Measurements from ENCODE around the gene B4GALT1. TPM values are rescaled to one million over a fixed set of nuclear protein-coding genes. Genes with fewer than 3 reads are reported as not detected.

The B4GALT1 gene
- total RNA-seq, 1 experiment from 2014 or later, result 121 TPM

DNA sequence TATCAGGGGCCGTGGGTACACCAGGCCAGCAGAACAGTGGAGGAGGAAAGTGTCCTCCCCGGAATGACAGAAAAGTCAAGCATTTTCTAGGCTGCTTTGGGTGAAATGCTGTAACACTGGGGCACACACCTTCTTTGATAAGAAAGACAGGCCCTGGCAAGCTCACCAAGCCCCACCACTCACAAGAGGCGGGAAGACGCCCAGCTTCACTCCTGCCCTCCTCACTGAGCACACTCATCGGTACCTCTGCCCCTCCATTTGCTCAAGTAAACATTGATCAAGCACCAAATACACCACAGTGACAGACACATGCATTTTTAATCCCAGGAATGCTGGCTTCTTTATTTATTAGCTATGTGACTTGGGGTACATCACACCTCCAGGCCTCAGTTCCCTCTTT, 43.1 kb downstream of the B4GALT1 start:
- Histone ChIP-seq H3K4me1 (peaks cover 32% of the 10 kb centered on the region), H3K27me3 (replicated peaks; ENCODE audit: control insufficient read depth, insufficient read depth, low read length) (no peaks in the 10 kb centered on the region), H3K4me3 (ENCODE audit: low read depth, low read length) (no peak overlapping the region), H3K36me3 (ENCODE audit: control insufficient read depth, insufficient read depth, low read length) (peaks cover 6% of the 10 kb centered on the region), H3K9me3 (no peaks in the 10 kb centered on the region)
- intact Hi-C loops (cut with micrococcal nuclease; ENCODE audit: unreplicated experiment), result no loop called here
- Mint-ChIP-seq H3K27me3 (ENCODE audit: insufficient read depth, unreplicated experiment) (no peaks in the 10 kb centered on the region), H3K4me3 (ENCODE audit: unreplicated experiment) (no peak overlapping the region), H3K27ac (ENCODE audit: unreplicated experiment) (no peak overlapping the region), H3K9me3 (ENCODE audit: unreplicated experiment) (no peaks in the 10 kb centered on the region), H3K4me1 (ENCODE audit: low read depth, unreplicated experiment) (peaks cover 25% of the 10 kb centered on the region), H3K36me3 (ENCODE audit: insufficient read depth, unreplicated experiment) (peaks cover 80% of the 10 kb centered on the region)
- TF ChIP-seq, protein P1, sequence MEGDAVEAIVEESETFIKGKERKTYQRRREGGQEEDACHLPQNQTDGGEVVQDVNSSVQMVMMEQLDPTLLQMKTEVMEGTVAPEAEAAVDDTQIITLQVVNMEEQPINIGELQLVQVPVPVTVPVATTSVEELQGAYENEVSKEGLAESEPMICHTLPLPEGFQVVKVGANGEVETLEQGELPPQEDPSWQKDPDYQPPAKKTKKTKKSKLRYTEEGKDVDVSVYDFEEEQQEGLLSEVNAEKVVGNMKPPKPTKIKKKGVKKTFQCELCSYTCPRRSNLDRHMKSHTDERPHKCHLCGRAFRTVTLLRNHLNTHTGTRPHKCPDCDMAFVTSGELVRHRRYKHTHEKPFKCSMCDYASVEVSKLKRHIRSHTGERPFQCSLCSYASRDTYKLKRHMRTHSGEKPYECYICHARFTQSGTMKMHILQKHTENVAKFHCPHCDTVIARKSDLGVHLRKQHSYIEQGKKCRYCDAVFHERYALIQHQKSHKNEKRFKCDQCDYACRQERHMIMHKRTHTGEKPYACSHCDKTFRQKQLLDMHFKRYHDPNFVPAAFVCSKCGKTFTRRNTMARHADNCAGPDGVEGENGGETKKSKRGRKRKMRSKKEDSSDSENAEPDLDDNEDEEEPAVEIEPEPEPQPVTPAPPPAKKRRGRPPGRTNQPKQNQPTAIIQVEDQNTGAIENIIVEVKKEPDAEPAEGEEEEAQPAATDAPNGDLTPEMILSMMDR (IDR thresholded peaks at IDR 0.05; ENCODE audit: insufficient read depth in 1 of 2, low read depth in 1 of 2, low read length in 1 of 2, severe bottlenecking in 1 of 2, unreplicated experiment in 1 of 2), result no peak
- no TSS peak for BruUV-seq (replicated peaks)
- no peak for DNase-seq
- ChIA-PET CTCF (no interaction called here), POLR2A (no interaction called here)

DNA sequence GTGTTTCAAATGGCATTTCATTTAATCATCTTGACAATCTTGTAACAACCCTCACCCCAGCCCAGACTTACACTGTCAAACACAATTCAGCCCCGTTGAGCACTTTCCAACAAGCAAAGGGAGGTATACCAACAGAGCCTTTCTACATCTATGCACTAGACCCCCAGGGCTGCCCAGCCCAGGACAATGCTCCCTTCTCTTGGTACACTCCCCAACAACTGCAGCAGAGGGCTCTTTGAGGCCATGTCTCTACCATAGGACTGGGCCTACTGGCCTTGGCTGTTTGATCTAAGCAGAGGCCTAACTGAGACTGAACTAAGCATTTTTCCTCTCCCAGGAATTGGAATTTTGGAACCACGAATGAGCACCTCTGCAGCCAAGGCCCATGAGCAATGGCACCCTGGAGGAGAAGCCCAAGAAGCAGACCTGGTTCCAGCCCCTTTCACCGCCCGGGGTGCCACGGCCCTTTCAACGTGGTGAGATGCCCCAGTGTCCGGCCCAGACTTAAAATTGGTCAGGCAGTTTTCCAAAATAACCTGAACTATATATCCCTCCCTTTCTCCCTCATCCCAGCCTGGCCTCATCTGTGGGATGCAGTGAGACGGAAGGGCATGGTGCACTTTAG, 43.6 kb downstream of the B4GALT1 start:
- peaks cover 6% of the 10 kb centered on the region for H3K36me3 ChIP-seq (ENCODE audit: control insufficient read depth, insufficient read depth, low read length)

DNA sequence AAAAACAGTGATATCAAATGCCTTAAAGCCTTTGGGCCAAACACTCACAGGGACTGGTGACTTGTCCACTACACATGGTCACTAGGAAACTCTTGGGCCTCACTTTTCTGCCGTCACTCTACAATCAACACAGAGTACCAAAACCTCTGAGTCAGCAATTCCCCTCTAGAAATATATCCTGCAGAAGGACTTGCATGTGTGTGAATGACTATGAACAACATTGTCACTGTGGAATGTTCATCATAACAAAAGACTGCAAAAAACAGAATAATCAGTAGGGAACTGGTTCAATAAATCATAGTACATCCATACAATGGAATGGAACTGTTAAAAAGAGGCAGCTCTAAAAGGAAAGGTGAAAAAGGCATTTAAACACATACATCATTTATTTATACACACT, 46.5 kb downstream of the B4GALT1 start:
- CTCF ChIA-PET, result no interaction called here
- Histone ChIP-seq H3K9me3 (no peaks in the 10 kb centered on the region), H3K4me3 (ENCODE audit: low read depth, low read length) (no peak overlapping the region), H3K27me3 (replicated peaks; ENCODE audit: control insufficient read depth, insufficient read depth, low read length) (no peaks in the 10 kb centered on the region), H3K4me1 (peaks cover 3% of the 10 kb centered on the region; the same call in 1 of the 2 replicates), H3K36me3 (ENCODE audit: control insufficient read depth, insufficient read depth, low read length) (peaks cover 1% of the 10 kb centered on the region; the same call in 1 of the 2 replicates)
- no TSS peak for BruUV-seq (replicated peaks)
- intact Hi-C loops (cut with micrococcal nuclease; ENCODE audit: unreplicated experiment), result no loop called here
- Mint-ChIP-seq H3K4me1 (ENCODE audit: low read depth, unreplicated experiment) (peaks cover 7% of the 10 kb centered on the region), H3K9me3 (ENCODE audit: unreplicated experiment) (no peaks in the 10 kb centered on the region), H3K4me3 (ENCODE audit: unreplicated experiment) (no peak overlapping the region), H3K27me3 (ENCODE audit: insufficient read depth, unreplicated experiment) (no peaks in the 10 kb centered on the region), H3K27ac (ENCODE audit: unreplicated experiment) (no peak overlapping the region), H3K36me3 (ENCODE audit: insufficient read depth, unreplicated experiment) (peaks cover 62% of the 10 kb centered on the region)
- POLR2A ChIA-PET, result interaction anchor here (0.5 kb wide), 1 partner anchor 96 kb away, joined by 3 read pairs; no protein-coding TSS in a partner anchor
- no peak for DNase-seq
- TF ChIP-seq, protein P1 (IDR thresholded peaks at IDR 0.05; ENCODE audit: insufficient read depth in 1 of 2, low read depth in 1 of 2, low read length in 1 of 2, severe bottlenecking in 1 of 2, unreplicated experiment in 1 of 2), result no peak

More for the DNA sequence above, 43.6 kb downstream of the B4GALT1 start:
- Mint-ChIP-seq H3K4me1 (ENCODE audit: low read depth, unreplicated experiment) (peaks cover 24% of the 10 kb centered on the region), H3K36me3 (ENCODE audit: insufficient read depth, unreplicated experiment) (peaks cover 75% of the 10 kb centered on the region), H3K27me3 (ENCODE audit: insufficient read depth, unreplicated experiment) (no peaks in the 10 kb centered on the region), H3K4me3 (ENCODE audit: unreplicated experiment) (no peak overlapping the region), H3K9me3 (ENCODE audit: unreplicated experiment) (no peaks in the 10 kb centered on the region), H3K27ac (ENCODE audit: unreplicated experiment) (no peak overlapping the region)
- Histone ChIP-seq H3K4me1 (peaks cover 27% of the 10 kb centered on the region), H3K4me3 (ENCODE audit: low read depth, low read length) (no peak overlapping the region), H3K27me3 (replicated peaks; ENCODE audit: control insufficient read depth, insufficient read depth, low read length) (no peaks in the 10 kb centered on the region), H3K9me3 (no peaks in the 10 kb centered on the region)
- no TSS peak for BruUV-seq (replicated peaks)
- POLR2A ChIA-PET, result no interaction called here
- intact Hi-C loops (cut with micrococcal nuclease; ENCODE audit: unreplicated experiment), result no loop called here
- DNase-seq, result no peak
- TF ChIP-seq, protein P1 (IDR thresholded peaks at IDR 0.05; ENCODE audit: insufficient read depth in 1 of 2, low read depth in 1 of 2, low read length in 1 of 2, severe bottlenecking in 1 of 2, unreplicated experiment in 1 of 2), result no peak
- CTCF ChIA-PET, result no interaction called here

All from Caco-2 (cell line).